ENCODE data around the gene IP6K1.
"Not testable (repeated sequence)": the region's sequence is repeated elsewhere in the genome, so short reads cannot be mapped to it uniquely, and the experiment has no call there.

The IP6K1 gene

GRCh38 chr3:49771340-49771938 lies 14.9 kb downstream of the IP6K1 start:
- no peaks in the 10 kb centered on the region for H3K27me3 Mint-ChIP-seq
- H3K4me1 Mint-ChIP-seq: peaks cover 26% of the 10 kb centered on the region
- DNase-seq (ENCODE audit: low spot score in 2 of 2) (no peak), ATAC-seq (replicated peaks; ENCODE audit: extremely low read depth, poor library complexity, severe bottlenecking) (no peak)
- no peaks in the 10 kb centered on the region for H3K9me3 Mint-ChIP-seq
- H3K4me3 Mint-ChIP-seq: no peak overlapping the region
- H3K27ac Mint-ChIP-seq (ENCODE audit: low read depth): no peak overlapping the region
- H3K36me3 Mint-ChIP-seq (ENCODE audit: insufficient read depth): peaks cover 18% of the 10 kb centered on the region

GRCh38 chr3:49769926-49770325 lies 16.4 kb downstream of the IP6K1 start:
- DNase-seq (ENCODE audit: low spot score in 2 of 2) (no peak), ATAC-seq (replicated peaks; ENCODE audit: extremely low read depth, poor library complexity, severe bottlenecking) (no peak)
- peaks cover 21% of the 10 kb centered on the region for H3K4me1 Mint-ChIP-seq
- no peaks in the 10 kb centered on the region for H3K27me3 Mint-ChIP-seq
- no peaks in the 10 kb centered on the region for H3K9me3 Mint-ChIP-seq
- H3K27ac Mint-ChIP-seq (ENCODE audit: low read depth): no peak overlapping the region
- peaks cover 16% of the 10 kb centered on the region for H3K36me3 Mint-ChIP-seq (ENCODE audit: insufficient read depth)
- no peak overlapping the region for H3K4me3 Mint-ChIP-seq

- H3K4me1 Mint-ChIP-seq: peaks cover 26% of the 10 kb centered on the region
- H3K27ac Mint-ChIP-seq (ENCODE audit: low read depth): no peak overlapping the region
- no peaks in the 10 kb centered on the region for H3K9me3 Mint-ChIP-seq
- peaks cover 18% of the 10 kb centered on the region for H3K36me3 Mint-ChIP-seq (ENCODE audit: insufficient read depth)
- H3K27me3 Mint-ChIP-seq: no peaks in the 10 kb centered on the region
- no peak for DNase-seq (ENCODE audit: low spot score in 2 of 2)
- ATAC-seq (replicated peaks; ENCODE audit: extremely low read depth, poor library complexity, severe bottlenecking): no peak
- H3K4me3 Mint-ChIP-seq: no peak overlapping the region
Observed at GRCh38 chr3:49769286-49769915, 16.9 kb downstream of the IP6K1 start.

GRCh38 chr3:49763981-49764380 lies 22.4 kb downstream of the IP6K1 start:
- peaks cover 15% of the 10 kb centered on the region for H3K36me3 Mint-ChIP-seq (ENCODE audit: insufficient read depth)

GRCh38 chr3:49761661-49762060 lies 24.7 kb downstream of the IP6K1 start:
- Mint-ChIP-seq H3K27ac (ENCODE audit: low read depth) (no peak overlapping the region), H3K4me1 (peaks cover 31% of the 10 kb centered on the region)
- no peak for DNase-seq (ENCODE audit: low spot score in 2 of 2)

More at GRCh38 chr3:49763981-49764380, 22.4 kb downstream of the IP6K1 start:
- H3K27ac Mint-ChIP-seq (ENCODE audit: low read depth): no peak overlapping the region
- no peak overlapping the region for H3K4me3 Mint-ChIP-seq
- H3K4me1 Mint-ChIP-seq: peaks cover 18% of the 10 kb centered on the region
- ATAC-seq (replicated peaks; ENCODE audit: extremely low read depth, poor library complexity, severe bottlenecking) (no peak), DNase-seq (ENCODE audit: low spot score in 2 of 2) (no peak)
- H3K9me3 Mint-ChIP-seq: no peaks in the 10 kb centered on the region
- H3K27me3 Mint-ChIP-seq: no peaks in the 10 kb centered on the region

GRCh38 chr3:49759226-49759625 lies 27.1 kb downstream of the IP6K1 start:
- H3K27ac Mint-ChIP-seq (ENCODE audit: low read depth): no peak overlapping the region
- no peaks in the 10 kb centered on the region for H3K27me3 Mint-ChIP-seq
- H3K4me3 Mint-ChIP-seq: no peak overlapping the region
- no peaks in the 10 kb centered on the region for H3K9me3 Mint-ChIP-seq
- DNase-seq (ENCODE audit: low spot score in 2 of 2) (no peak), ATAC-seq (replicated peaks; ENCODE audit: extremely low read depth, poor library complexity, severe bottlenecking) (no peak)
- peaks cover 41% of the 10 kb centered on the region for H3K4me1 Mint-ChIP-seq
- H3K36me3 Mint-ChIP-seq (ENCODE audit: insufficient read depth): peaks cover 13% of the 10 kb centered on the region

More at GRCh38 chr3:49761661-49762060, 24.7 kb downstream of the IP6K1 start:
- H3K9me3 Mint-ChIP-seq: no peaks in the 10 kb centered on the region
- ATAC-seq (replicated peaks; ENCODE audit: extremely low read depth, poor library complexity, severe bottlenecking): no peak
- peaks cover 18% of the 10 kb centered on the region for H3K36me3 Mint-ChIP-seq (ENCODE audit: insufficient read depth)
- H3K4me3 Mint-ChIP-seq: no peak overlapping the region
- no peaks in the 10 kb centered on the region for H3K27me3 Mint-ChIP-seq

GRCh38 chr3:49757197-49757596 lies 29.1 kb downstream of the IP6K1 start:
- no peak overlapping the region for H3K4me3 Mint-ChIP-seq
- peaks cover 54% of the 10 kb centered on the region for H3K4me1 Mint-ChIP-seq
- peaks cover 8% of the 10 kb centered on the region for H3K36me3 Mint-ChIP-seq (ENCODE audit: insufficient read depth)
- H3K9me3 Mint-ChIP-seq: no peaks in the 10 kb centered on the region
- peak overlapping the region; percentile 12 for H3K27ac Mint-ChIP-seq (ENCODE audit: low read depth)
- DNase-seq (ENCODE audit: low spot score in 2 of 2) (no peak), ATAC-seq (replicated peaks; ENCODE audit: extremely low read depth, poor library complexity, severe bottlenecking) (no peak)
- H3K27me3 Mint-ChIP-seq: no peaks in the 10 kb centered on the region

- H3K27ac Mint-ChIP-seq (ENCODE audit: low read depth): no peak overlapping the region
- no peak for DNase-seq (ENCODE audit: low spot score in 2 of 2)
- H3K9me3 Mint-ChIP-seq: no peaks in the 10 kb centered on the region
- ATAC-seq (replicated peaks; ENCODE audit: extremely low read depth, poor library complexity, severe bottlenecking): no peak
- H3K4me3 Mint-ChIP-seq: no peak overlapping the region
- peaks cover 54% of the 10 kb centered on the region for H3K4me1 Mint-ChIP-seq
- peaks cover 8% of the 10 kb centered on the region for H3K36me3 Mint-ChIP-seq (ENCODE audit: insufficient read depth)
- H3K27me3 Mint-ChIP-seq: no peaks in the 10 kb centered on the region
Observed at GRCh38 chr3:49756036-49756435, 30.3 kb downstream of the IP6K1 start.

GRCh38 chr3:49754536-49754935 lies 31.8 kb downstream of the IP6K1 start:
- peaks cover 54% of the 10 kb centered on the region for H3K4me1 Mint-ChIP-seq
- ATAC-seq (replicated peaks; ENCODE audit: extremely low read depth, poor library complexity, severe bottlenecking): no peak
- no peaks in the 10 kb centered on the region for H3K27me3 Mint-ChIP-seq
- H3K36me3 Mint-ChIP-seq (ENCODE audit: insufficient read depth): peaks cover 7% of the 10 kb centered on the region
- H3K9me3 Mint-ChIP-seq: no peaks in the 10 kb centered on the region
- no peak for DNase-seq (ENCODE audit: low spot score in 2 of 2)
- H3K4me3 Mint-ChIP-seq: no peak overlapping the region
- no peak overlapping the region for H3K27ac Mint-ChIP-seq (ENCODE audit: low read depth)

GRCh38 chr3:49751501-49751900 lies 34.8 kb downstream of the IP6K1 start:
- Mint-ChIP-seq H3K27me3 (no peaks in the 10 kb centered on the region), H3K4me3 (no peak overlapping the region), H3K36me3 (ENCODE audit: insufficient read depth) (peaks cover 18% of the 10 kb centered on the region), H3K9me3 (no peaks in the 10 kb centered on the region), H3K4me1 (peaks cover 44% of the 10 kb centered on the region), H3K27ac (ENCODE audit: low read depth) (no peak overlapping the region)
- ATAC-seq (replicated peaks; ENCODE audit: extremely low read depth, poor library complexity, severe bottlenecking) (no peak), DNase-seq (ENCODE audit: low spot score in 2 of 2) (no peak)

- no peak for DNase-seq (ENCODE audit: low spot score in 2 of 2)
- no peak overlapping the region for H3K27ac Mint-ChIP-seq (ENCODE audit: low read depth)
- H3K36me3 Mint-ChIP-seq (ENCODE audit: insufficient read depth): peaks cover 20% of the 10 kb centered on the region
Observed at GRCh38 chr3:49750056-49750455, 36.3 kb downstream of the IP6K1 start.

GRCh38 chr3:49748874-49749273 lies 37.5 kb downstream of the IP6K1 start:
- Mint-ChIP-seq H3K4me1 (peaks cover 37% of the 10 kb centered on the region), H3K36me3 (ENCODE audit: insufficient read depth) (peaks cover 24% of the 10 kb centered on the region)
- not testable (repeated sequence) for H3K27ac Mint-ChIP-seq (ENCODE audit: low read depth); ATAC-seq (replicated peaks; ENCODE audit: extremely low read depth, poor library complexity, severe bottlenecking); H3K4me3 Mint-ChIP-seq; H3K27me3 Mint-ChIP-seq; H3K9me3 Mint-ChIP-seq; DNase-seq (ENCODE audit: low spot score in 2 of 2)

More at GRCh38 chr3:49750056-49750455, 36.3 kb downstream of the IP6K1 start:
- Mint-ChIP-seq H3K27me3 (no peaks in the 10 kb centered on the region), H3K4me1 (peaks cover 36% of the 10 kb centered on the region), H3K4me3 (no peak overlapping the region), H3K9me3 (no peaks in the 10 kb centered on the region)
- ATAC-seq (replicated peaks; ENCODE audit: extremely low read depth, poor library complexity, severe bottlenecking): no peak

- Mint-ChIP-seq H3K27ac (ENCODE audit: low read depth) (no peak overlapping the region), H3K36me3 (ENCODE audit: insufficient read depth) (peaks cover 26% of the 10 kb centered on the region), H3K27me3 (no peaks in the 10 kb centered on the region), H3K4me3 (no peak overlapping the region), H3K9me3 (no peaks in the 10 kb centered on the region), H3K4me1 (peaks cover 29% of the 10 kb centered on the region)
- ATAC-seq (replicated peaks; ENCODE audit: extremely low read depth, poor library complexity, severe bottlenecking) (no peak), DNase-seq (ENCODE audit: low spot score in 2 of 2) (no peak)
Observed at GRCh38 chr3:49747792-49748480, 38.4 kb downstream of the IP6K1 start.
